Measurements from ENCODE around the gene CHADL. TPM values are rescaled to one million over a fixed set of nuclear protein-coding genes. Genes with fewer than 3 reads are reported as not detected.

The CHADL gene
- total and polyA plus RNA-seq, 2 donors from 2014 or later = 2.7 to 4.8 TPM

GRCh38 chr22:41204066-41204465 lies 36.7 kb downstream of the CHADL start:
- H3K4me3 ChIP-seq (ENCODE audit: low read length in 3 of 3) = no peak overlapping the region
- TF ChIP-seq, protein P1, sequence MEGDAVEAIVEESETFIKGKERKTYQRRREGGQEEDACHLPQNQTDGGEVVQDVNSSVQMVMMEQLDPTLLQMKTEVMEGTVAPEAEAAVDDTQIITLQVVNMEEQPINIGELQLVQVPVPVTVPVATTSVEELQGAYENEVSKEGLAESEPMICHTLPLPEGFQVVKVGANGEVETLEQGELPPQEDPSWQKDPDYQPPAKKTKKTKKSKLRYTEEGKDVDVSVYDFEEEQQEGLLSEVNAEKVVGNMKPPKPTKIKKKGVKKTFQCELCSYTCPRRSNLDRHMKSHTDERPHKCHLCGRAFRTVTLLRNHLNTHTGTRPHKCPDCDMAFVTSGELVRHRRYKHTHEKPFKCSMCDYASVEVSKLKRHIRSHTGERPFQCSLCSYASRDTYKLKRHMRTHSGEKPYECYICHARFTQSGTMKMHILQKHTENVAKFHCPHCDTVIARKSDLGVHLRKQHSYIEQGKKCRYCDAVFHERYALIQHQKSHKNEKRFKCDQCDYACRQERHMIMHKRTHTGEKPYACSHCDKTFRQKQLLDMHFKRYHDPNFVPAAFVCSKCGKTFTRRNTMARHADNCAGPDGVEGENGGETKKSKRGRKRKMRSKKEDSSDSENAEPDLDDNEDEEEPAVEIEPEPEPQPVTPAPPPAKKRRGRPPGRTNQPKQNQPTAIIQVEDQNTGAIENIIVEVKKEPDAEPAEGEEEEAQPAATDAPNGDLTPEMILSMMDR (IDR thresholded peaks at IDR 0.05; ENCODE audit: borderline replicate concordance, extremely low read depth, insufficient read depth) = no peak
- intact Hi-C loops (cut with DNase I) = no loop called here
- no peak overlapping the region for H3K9ac ChIP-seq (ENCODE audit: low read length in 3 of 3)
- H3K27ac ChIP-seq (ENCODE audit: low read depth in 2 of 2, low read length in 2 of 2) = no peak overlapping the region
- no peaks in the 10 kb centered on the region for H3K36me3 ChIP-seq (ENCODE audit: control insufficient read depth in 2 of 3, insufficient read depth in 3 of 3, low read length in 3 of 3)
- FAIRE-seq (no peak), DNase-seq (no peak)
- peaks cover 0 to 6% (median 0%) of the 10 kb centered on the region in 3 donors for H3K4me1 ChIP-seq (ENCODE audit: control insufficient read depth in 2 of 3, insufficient read depth in 2 of 3, low read depth in 1 of 3, low read length in 3 of 3)
- no peaks in the 10 kb centered on the region for H3K9me3 ChIP-seq (ENCODE audit: control insufficient read depth in 2 of 3, insufficient read depth in 1 of 3, low read length in 3 of 3)
- no peaks in the 10 kb centered on the region for H3K27me3 ChIP-seq (ENCODE audit: control insufficient read depth, insufficient read depth, low read length)

DNA sequence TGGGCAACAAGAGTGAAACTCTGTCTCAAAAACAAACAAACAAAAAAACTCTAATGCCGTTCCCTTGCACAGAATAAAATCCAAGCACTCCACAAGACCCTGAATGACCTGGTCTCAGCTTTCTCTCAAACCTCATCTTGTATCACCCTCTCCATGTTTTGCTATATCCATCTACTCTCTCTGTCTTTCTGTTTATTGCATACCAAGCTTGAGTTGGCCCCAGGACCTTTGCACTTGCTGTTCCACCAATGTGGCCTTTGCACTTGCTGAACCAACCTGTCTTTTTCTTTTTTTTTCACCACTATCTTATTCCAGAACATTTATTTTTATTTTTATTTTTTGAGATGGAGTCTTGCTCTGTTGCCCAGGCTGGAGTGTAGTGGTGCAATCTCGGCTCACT lies 37.6 kb downstream of the CHADL start:
- FAIRE-seq (no peak), DNase-seq (no peak)
- H3K27me3 ChIP-seq (ENCODE audit: control insufficient read depth, insufficient read depth, low read length) = no peaks in the 10 kb centered on the region
- H3K9ac ChIP-seq (ENCODE audit: low read length in 3 of 3) = no peak overlapping the region
- TF ChIP-seq, protein P1 (IDR thresholded peaks at IDR 0.05; ENCODE audit: borderline replicate concordance, extremely low read depth, insufficient read depth) = no peak
- peaks cover 0 to 6% (median 0%) of the 10 kb centered on the region in 3 donors for H3K4me1 ChIP-seq (ENCODE audit: control insufficient read depth in 2 of 3, insufficient read depth in 2 of 3, low read depth in 1 of 3, low read length in 3 of 3)
- no peak overlapping the region for H3K4me3 ChIP-seq (ENCODE audit: low read length in 3 of 3)
- no peaks in the 10 kb centered on the region for H3K36me3 ChIP-seq (ENCODE audit: control insufficient read depth in 2 of 3, insufficient read depth in 3 of 3, low read length in 3 of 3)
- no peak overlapping the region for H3K27ac ChIP-seq (ENCODE audit: low read depth in 2 of 2, low read length in 2 of 2)
- intact Hi-C loops (cut with DNase I) = no loop called here
- H3K9me3 ChIP-seq (ENCODE audit: control insufficient read depth in 2 of 3, insufficient read depth in 1 of 3, low read length in 3 of 3) = no peaks in the 10 kb centered on the region

- Histone ChIP-seq H3K9me3 (ENCODE audit: control insufficient read depth in 2 of 3, insufficient read depth in 1 of 3, low read length in 3 of 3) (no peaks in the 10 kb centered on the region), H3K27me3 (ENCODE audit: control insufficient read depth, insufficient read depth, low read length) (no peaks in the 10 kb centered on the region)
- peak in 2 of 5 donors; percentile 26 to 30 for DNase-seq
Observed at GRCh38 chr22:41201141-41201540, 39.6 kb downstream of the CHADL start.

More at GRCh38 chr22:41201141-41201540, 39.6 kb downstream of the CHADL start:
- no peak overlapping the region for H3K4me3 ChIP-seq (ENCODE audit: low read length in 3 of 3)
- no peak overlapping the region for H3K27ac ChIP-seq (ENCODE audit: low read depth in 2 of 2, low read length in 2 of 2)
- H3K9ac ChIP-seq (ENCODE audit: low read length in 3 of 3) = no peak overlapping the region
- no peak for FAIRE-seq
- H3K4me1 ChIP-seq (ENCODE audit: control insufficient read depth in 2 of 3, insufficient read depth in 2 of 3, low read depth in 1 of 3, low read length in 3 of 3) = peaks cover 0 to 9% (median 0%) of the 10 kb centered on the region in 3 donors
- TF ChIP-seq, protein P1 (IDR thresholded peaks at IDR 0.05; ENCODE audit: borderline replicate concordance, extremely low read depth, insufficient read depth) = no peak
- intact Hi-C loops (cut with DNase I) = no loop called here
- no peaks in the 10 kb centered on the region for H3K36me3 ChIP-seq (ENCODE audit: control insufficient read depth in 2 of 3, insufficient read depth in 3 of 3, low read length in 3 of 3)

Data from kidney (tissue), 14 donors.